C4-2B (cell line): Measurements from ENCODE around the gene AP1G1.
"Not testable (repeated sequence)": the region's sequence is repeated elsewhere in the genome, so short reads cannot be mapped to it uniquely, and the experiment has no call there.

ENCODE experiments used
- H3K27ac ChIP-seq: fragments of 450-650 bp; 2 replicates; pipeline ENCODE4 v1.5.1; 2017
- CTCF ChIP-seq: fragments of 450-650 bp; conservative IDR thresholded peaks from 2 replicates; pipeline ENCODE4 v1.5.1; 2017; ENCODE audit warnings: mild to moderate bottlenecking
- ZFX ChIP-seq: fragments of 450-650 bp; IDR thresholded peaks from 2 replicates; pipeline ENCODE4 v1.6.1; 2017

Gene AP1G1

DNA sequence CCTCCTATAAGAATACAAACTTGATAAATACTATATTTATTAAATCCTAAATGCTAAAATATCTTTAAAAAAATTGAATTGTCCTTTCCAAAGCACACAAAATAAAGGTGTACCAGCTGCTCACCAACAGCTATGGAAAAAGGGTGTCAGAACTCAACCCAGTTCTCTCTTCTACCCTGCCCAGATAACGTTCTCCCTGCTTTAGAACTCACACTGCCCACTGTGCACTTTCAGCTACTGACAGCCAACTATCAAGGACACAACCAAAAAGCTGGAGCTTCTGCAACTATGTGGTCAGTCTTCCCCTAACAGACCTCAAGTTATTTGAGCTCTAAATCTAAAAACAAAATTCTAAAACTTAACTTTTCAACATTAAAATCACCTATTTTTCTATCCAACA lies 13.7 kb downstream of the AP1G1 start:
- no peak for TF ChIP-seq ZFX
- TF ChIP-seq CTCF, result no peak
- H3K27ac ChIP-seq, result no peak overlapping the region

- H3K27ac ChIP-seq, result no peak overlapping the region
- no peak for TF ChIP-seq ZFX
- TF ChIP-seq CTCF, result no peak
These were observed 14.6 kb downstream of the AP1G1 start for GRCh38 chr16:71794018-71794417.

GRCh38 chr16:71792176-71792575 lies 16.5 kb downstream of the AP1G1 start:
- TF ChIP-seq ZFX, result no peak
- TF ChIP-seq CTCF, result no peak
- H3K27ac ChIP-seq, result no peak overlapping the region

DNA sequence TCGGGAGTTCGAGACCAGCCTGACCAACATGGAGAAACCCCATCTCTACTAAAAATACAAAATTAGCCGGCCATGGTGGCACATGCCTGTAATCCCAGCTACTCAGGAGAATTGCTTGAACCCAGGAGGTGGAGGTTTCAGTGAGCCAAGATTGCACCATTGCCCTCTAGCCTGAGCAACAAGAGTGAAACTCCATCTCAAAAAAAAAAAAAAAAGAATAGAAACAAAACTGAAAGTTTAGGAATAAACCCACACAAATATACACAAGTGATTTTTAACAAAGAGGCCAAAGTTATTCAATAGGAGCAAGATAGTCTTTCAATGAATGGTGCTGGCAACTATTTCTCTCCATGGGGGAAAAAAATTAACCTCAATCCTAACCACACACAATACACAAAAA lies 18.3 kb downstream of the AP1G1 start:
- H3K27ac ChIP-seq, result not testable (repeated sequence)

GRCh38 chr16:71789136-71789535 lies 19.5 kb downstream of the AP1G1 start:
- no peak overlapping the region for H3K27ac ChIP-seq
- no peak for TF ChIP-seq ZFX
- no peak for TF ChIP-seq CTCF

- H3K27ac ChIP-seq, result no peak overlapping the region
- TF ChIP-seq CTCF (no peak), ZFX (no peak)
These were observed 20.1 kb downstream of the AP1G1 start for GRCh38 chr16:71788578-71788977.

GRCh38 chr16:71785143-71785542 lies 23.5 kb downstream of the AP1G1 start:
- not testable (repeated sequence) for H3K27ac ChIP-seq

GRCh38 chr16:71784093-71784492 lies 24.5 kb downstream of the AP1G1 start:
- no peak overlapping the region for H3K27ac ChIP-seq
- TF ChIP-seq CTCF (no peak), ZFX (no peak)

DNA sequence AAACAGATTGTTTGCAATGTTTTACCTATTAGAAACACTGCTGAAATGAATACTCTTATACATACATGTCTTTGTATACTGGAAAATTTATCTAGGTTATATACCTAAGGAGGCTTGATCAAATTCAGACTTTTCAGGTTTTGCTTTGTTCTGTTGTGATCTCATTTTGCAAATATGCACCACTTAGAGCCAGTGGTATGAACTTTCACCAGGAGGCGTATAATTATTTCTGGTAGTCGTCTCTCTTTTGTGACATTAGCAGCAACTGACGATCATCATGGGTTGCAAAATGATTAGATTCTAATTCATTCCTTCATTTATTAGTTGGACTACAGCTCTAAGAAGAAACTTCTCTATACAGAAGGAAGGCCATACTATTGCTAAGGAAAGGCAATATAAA lies 26.9 kb downstream of the AP1G1 start:
- H3K27ac ChIP-seq, result no peak overlapping the region
- TF ChIP-seq ZFX (no peak), CTCF (no peak)
